ENCODE data around the gene FAM114A2.

FAM114A2 gene

DNA sequence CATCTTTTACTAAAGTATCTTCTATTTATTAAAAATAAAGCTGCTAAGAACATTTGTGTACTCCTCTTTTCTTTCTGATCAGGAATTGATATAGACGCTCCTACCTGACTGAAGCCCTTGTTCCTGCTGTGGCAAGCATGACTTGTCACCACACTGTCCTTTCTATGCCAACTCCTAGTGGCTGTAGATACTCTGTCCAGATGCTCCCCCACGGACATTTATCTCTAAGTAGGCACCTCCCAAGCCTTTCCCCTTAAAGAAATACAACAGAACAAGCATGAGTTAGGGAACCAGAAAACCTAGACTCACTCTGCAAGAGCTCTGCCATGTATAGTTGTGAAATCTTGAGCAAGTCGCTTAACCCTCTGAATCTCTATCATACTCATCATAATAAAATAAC, 53.2 kb downstream of the FAM114A2 start:
- no peaks in the 10 kb centered on the region for H3K36me3 ChIP-seq (ENCODE audit: insufficient read depth, low read length)
- H3K4me1 ChIP-seq (ENCODE audit: insufficient read depth, low read length): no peaks in the 10 kb centered on the region
- no peaks in the 10 kb centered on the region for H3K9me3 ChIP-seq (ENCODE audit: control insufficient read depth, insufficient read depth, low read length)
- no peak overlapping the region for H3K9ac ChIP-seq (ENCODE audit: low read depth, low read length)

DNA sequence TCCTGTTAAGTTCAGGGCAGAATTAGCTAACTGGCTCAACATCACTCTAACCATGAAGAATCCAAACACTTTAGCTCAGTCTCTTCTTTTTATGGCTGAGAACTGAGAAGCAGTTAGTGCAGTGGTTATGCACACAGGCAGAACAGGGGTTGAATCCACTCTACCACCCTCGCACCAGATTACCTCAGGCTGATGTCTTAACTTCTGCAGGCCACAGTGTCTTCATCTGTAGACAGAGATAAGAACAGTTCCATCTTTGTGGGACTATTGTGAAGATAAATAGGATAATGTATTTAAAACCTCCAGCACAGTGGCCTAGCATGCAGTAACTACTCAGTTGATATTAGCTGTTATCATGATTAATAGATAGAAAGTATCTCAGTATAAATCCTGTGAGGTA, 54.8 kb downstream of the FAM114A2 start:
- Histone ChIP-seq H3K36me3 (ENCODE audit: insufficient read depth, low read length) (no peaks in the 10 kb centered on the region), H3K4me1 (ENCODE audit: insufficient read depth, low read length) (no peaks in the 10 kb centered on the region), H3K9me3 (ENCODE audit: control insufficient read depth, insufficient read depth, low read length) (no peaks in the 10 kb centered on the region), H3K9ac (ENCODE audit: low read depth, low read length) (no peak overlapping the region)

DNA sequence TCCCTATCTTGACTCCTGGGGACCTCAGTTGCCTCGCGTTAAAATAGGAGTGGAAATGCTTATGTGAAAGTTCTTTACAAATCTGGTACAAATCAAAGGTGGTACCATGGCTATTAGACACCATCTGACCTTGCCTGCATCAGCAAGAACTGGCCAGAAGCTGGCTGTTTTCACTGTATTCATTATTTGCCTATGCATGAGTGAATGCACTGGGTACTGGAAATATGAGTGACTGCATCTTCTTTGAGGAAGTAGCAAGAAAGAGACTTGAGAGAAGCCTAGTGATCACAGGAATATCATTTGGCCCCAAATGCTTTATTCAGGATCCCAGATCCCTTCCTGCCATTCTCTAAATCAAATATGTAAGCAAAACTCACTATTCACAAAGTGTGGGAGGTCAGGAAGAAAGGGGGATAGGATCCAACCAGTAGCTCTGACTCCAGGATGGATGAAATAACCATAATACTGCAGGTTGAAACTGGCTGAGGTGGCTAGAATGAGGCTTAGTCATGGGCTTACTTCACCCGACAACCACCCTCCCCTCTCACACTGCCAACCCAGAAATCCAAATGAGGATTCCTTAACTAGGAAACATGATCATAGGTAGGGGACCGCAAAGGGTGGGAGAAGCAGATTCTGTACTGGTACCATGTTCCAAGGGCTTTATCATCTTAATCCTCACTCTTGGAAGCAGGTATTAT, 56.7 kb downstream of the FAM114A2 start:
- Histone ChIP-seq H3K36me3 (ENCODE audit: insufficient read depth, low read length) (no peaks in the 10 kb centered on the region), H3K9me3 (ENCODE audit: control insufficient read depth, insufficient read depth, low read length) (no peaks in the 10 kb centered on the region), H3K9ac (ENCODE audit: low read depth, low read length) (no peak overlapping the region), H3K4me1 (ENCODE audit: insufficient read depth, low read length) (no peaks in the 10 kb centered on the region)

DNA sequence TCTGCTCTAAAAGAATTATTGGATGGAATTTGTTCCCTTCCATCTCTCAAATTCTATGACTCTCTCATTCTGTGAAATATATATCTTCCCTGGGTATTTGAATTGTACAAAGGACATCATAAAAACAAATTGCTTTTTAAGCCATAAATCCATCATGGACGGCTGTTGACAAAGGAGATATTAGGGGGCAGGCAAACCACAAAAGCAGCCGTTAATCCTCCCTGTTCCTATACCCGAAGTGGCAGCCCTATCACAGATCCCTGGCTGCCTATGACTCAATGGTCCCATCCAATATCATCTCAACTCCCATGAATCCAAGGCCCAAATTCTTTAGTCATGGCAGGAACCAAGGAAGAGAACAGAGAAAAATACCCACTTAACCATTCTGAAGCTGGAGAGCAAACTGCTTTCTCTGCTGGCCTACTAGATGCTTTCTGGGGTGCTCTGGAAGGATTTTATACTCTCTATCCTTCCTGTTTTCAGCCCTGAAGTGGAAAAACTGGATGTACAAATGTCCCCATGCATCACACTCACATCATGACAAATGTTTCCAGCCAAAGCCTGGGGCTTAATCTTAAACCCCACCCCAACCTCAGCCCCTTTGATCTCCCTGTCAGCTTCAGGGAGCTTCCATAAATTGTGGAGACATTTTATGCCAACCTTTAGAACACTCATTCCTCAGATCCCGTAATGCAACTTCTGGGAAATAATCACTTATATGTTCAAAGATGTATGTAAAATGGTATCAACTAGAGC, 59.5 kb downstream of the FAM114A2 start:
- no peaks in the 10 kb centered on the region for H3K4me1 ChIP-seq (ENCODE audit: insufficient read depth, low read length)
- no peak overlapping the region for H3K9ac ChIP-seq (ENCODE audit: low read depth, low read length)
- no peaks in the 10 kb centered on the region for H3K36me3 ChIP-seq (ENCODE audit: insufficient read depth, low read length)
- no peaks in the 10 kb centered on the region for H3K9me3 ChIP-seq (ENCODE audit: control insufficient read depth, insufficient read depth, low read length)

DNA sequence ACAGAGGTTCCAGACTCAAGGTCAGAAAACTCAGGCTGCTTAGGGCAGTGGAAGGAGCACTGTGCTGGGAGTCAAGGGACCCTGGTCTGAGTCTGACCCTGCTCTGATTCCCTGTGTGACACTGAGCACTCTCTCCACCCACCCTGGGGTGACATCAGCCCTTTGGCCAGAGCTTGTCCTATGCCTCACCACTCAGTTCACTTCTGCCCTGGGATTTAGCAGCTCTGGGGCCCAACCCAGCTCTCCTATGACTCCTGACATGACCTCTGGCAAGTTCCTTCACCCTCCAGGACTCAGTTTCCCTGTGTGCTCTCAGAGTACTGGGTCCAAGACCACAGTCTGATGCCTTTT, 63.9 kb downstream of the FAM114A2 start:
- Histone ChIP-seq H3K4me1 (ENCODE audit: insufficient read depth, low read length) (no peaks in the 10 kb centered on the region), H3K9ac (ENCODE audit: low read depth, low read length) (no peak overlapping the region), H3K9me3 (ENCODE audit: control insufficient read depth, insufficient read depth, low read length) (no peaks in the 10 kb centered on the region), H3K36me3 (ENCODE audit: insufficient read depth, low read length) (no peaks in the 10 kb centered on the region)

DNA sequence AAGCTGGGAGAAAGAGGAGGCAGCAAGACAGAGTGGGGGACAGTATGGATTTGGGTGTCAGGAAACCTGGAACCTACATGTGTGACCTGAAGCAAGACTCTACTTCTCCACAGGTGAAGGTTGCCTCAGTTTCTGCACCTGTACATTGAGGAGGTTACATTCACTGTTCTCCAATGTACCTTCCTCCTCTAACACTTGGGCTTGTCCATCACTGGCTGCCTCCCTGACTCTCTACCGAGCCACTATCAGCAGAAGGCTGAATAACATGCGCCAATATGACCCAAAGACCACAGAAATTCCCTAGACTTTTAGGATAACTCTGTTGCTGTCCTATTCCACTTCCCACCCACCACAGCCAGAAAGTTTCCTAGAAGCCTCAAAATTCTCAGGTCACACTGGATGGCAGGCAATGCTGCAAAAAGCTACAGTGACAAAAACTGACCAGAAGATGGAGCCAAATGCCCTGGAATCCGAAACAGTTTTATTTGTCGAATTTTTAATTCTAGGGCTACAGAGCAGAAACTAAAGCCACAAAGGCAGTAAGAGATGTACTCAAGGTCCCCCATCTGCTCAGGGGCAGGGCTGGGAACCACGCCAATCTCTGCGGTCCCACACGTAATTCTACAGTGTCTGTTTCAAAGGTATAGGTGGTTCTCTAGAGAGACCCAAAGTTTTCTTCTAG, 64.4 kb downstream of the FAM114A2 start:
- Histone ChIP-seq H3K9me3 (ENCODE audit: control insufficient read depth, insufficient read depth, low read length) (no peaks in the 10 kb centered on the region), H3K36me3 (ENCODE audit: insufficient read depth, low read length) (no peaks in the 10 kb centered on the region), H3K9ac (ENCODE audit: low read depth, low read length) (no peak overlapping the region)

DNA sequence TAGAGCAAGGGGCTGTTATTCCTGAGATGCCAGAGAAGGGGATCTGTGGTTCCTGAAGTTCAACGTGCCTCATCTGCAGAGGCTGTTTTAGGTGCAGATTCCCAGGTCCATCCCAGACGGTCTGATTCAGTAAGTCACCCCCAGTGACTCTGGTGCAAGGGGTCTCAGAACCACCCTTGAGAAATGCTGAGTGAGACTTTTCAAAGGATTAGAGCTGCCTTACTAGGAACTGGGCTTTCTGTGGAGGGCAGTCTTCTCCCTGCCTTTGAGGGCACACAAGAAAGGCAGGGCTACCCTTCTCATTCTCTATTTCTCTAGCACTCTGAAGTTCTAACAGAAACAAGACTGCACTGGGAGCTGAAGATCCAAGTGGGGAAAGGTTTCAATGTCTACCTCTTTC, 66.5 kb downstream of the FAM114A2 start:
- Histone ChIP-seq H3K36me3 (ENCODE audit: insufficient read depth, low read length) (no peaks in the 10 kb centered on the region), H3K9me3 (ENCODE audit: control insufficient read depth, insufficient read depth, low read length) (no peaks in the 10 kb centered on the region), H3K4me1 (ENCODE audit: insufficient read depth, low read length) (no peaks in the 10 kb centered on the region), H3K9ac (ENCODE audit: low read depth, low read length) (no peak overlapping the region)

More for the DNA sequence above, 64.4 kb downstream of the FAM114A2 start:
- H3K4me1 ChIP-seq (ENCODE audit: insufficient read depth, low read length): no peaks in the 10 kb centered on the region

DNA sequence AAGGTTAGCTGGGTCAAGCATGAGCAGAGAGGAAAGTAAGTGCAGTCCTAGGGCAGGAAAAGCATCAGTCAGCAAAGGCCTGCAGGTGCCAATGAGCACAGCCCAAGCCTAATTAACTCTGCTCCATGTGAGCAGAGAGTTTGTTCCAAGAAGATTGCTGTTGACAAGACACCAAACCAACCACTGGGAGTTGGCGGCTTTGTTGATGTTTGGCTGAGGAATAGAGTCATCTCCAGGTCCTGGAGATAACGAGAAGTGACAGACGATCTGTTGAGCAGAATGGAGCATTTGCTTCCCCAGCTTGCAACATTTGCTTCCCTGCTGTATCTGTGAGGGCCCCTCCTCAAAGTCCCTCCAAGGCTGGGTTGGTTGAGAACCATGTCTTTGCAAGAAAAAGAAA, 68.2 kb downstream of the FAM114A2 start:
- H3K36me3 ChIP-seq (ENCODE audit: insufficient read depth, low read length): no peaks in the 10 kb centered on the region

DNA sequence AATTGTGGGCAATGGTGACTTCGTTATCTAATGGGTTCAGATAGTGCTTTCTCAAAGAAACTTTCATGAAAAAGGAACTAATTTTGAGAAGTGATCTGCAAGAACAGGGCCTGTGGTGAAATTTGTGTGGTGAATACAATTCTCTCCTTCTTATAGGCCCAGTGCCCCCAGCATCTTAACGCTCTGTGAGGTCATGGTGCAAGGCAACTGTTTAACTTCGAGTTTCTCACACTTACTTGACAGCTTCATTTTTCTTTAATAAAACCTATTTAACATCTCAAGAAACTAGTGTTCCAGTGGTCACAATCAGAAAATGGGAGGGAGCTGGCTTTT, 69.2 kb downstream of the FAM114A2 start:
- H3K9me3 ChIP-seq (ENCODE audit: control insufficient read depth, insufficient read depth, low read length): no peaks in the 10 kb centered on the region
- H3K4me1 ChIP-seq (ENCODE audit: insufficient read depth, low read length): no peaks in the 10 kb centered on the region
- H3K9ac ChIP-seq (ENCODE audit: low read depth, low read length): no peak overlapping the region
- H3K36me3 ChIP-seq (ENCODE audit: insufficient read depth, low read length): no peaks in the 10 kb centered on the region

More for the DNA sequence above, 68.2 kb downstream of the FAM114A2 start:
- no peaks in the 10 kb centered on the region for H3K9me3 ChIP-seq (ENCODE audit: control insufficient read depth, insufficient read depth, low read length)
- no peaks in the 10 kb centered on the region for H3K4me1 ChIP-seq (ENCODE audit: insufficient read depth, low read length)
- no peak overlapping the region for H3K9ac ChIP-seq (ENCODE audit: low read depth, low read length)

DNA sequence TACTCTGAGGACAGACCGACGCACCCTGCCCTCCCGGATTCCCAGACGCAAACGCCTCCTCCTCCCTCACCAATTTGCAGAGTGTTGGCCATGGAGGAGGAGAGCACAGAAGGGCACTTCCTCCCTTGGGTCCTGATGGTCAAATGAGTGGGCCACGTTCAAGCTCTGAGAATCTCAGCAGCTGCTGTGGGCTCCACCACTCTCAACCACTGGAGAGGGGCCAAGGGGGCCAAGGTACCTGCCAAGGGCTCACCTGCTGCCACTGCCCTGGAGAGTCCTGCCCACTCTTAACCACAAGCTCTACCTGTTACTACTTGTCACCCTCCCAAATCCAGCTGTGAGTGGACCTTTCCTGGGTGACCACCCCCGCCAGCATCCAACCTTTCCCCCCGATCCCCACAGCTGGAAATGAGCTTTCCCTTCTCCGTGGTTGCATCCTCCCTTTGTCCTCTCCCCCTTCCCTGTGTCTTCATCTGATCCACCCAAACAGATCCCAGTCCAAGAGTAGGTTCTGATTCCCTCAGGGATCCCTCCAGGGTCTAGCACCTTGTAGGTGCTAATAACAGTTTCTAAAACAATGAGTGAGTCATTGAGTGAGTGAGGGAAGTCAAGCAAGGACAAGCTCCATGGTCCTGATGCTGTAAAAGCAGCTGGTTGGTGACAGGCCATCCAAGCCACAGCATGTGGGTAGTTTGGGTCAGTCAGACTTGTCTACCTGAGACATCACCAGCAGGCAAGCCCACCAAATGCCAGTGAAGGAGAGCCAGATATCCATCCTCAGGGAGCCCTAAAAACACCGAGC, 69.7 kb downstream of the FAM114A2 start:
- Histone ChIP-seq H3K4me1 (ENCODE audit: insufficient read depth, low read length) (no peaks in the 10 kb centered on the region), H3K36me3 (ENCODE audit: insufficient read depth, low read length) (no peaks in the 10 kb centered on the region), H3K9me3 (ENCODE audit: control insufficient read depth, insufficient read depth, low read length) (no peaks in the 10 kb centered on the region), H3K9ac (ENCODE audit: low read depth, low read length) (no peak overlapping the region)

DNA sequence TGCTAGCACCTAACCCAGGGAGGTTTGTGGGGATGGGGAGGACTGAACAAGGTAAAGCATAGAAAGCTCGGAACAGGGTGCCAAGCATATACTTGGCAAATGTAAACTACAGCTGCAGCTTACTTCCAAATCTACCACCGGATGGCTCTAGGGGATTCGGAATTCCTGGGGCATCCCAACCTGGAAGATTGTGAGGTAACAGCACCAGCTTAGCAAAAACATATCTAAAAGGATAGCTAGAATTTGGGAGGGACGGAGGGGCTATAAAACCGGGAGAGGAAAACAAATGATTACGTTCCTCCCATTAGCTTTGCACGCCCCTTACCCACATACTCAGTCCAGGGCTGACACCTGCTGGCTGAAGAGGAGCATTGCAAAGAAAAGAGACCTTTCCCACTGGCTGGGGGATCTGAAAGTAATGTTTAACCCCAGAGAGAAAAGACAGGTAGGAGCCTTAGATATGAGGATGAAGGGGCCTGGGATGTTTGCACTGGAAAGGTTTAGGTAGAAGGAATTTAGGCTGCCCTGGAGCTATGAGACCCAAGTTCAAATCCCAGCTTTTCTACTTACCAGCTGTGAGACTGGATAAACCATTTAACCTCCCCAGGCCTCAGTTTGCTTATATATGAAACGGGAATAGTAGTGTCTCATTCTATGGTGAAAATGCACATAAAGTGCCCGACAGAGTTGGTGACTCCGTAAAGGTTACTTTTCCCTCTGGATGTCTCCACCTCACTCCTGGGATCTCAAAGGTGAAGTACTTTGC, 73.6 kb downstream of the FAM114A2 start:
- H3K9me3 ChIP-seq (ENCODE audit: control insufficient read depth, insufficient read depth, low read length): no peaks in the 10 kb centered on the region
- peak overlapping the region; percentile 43; the same call in 1 of the 2 replicates for H3K9ac ChIP-seq (ENCODE audit: low read depth, low read length)
- peaks cover 10% of the 10 kb centered on the region for H3K4me1 ChIP-seq (ENCODE audit: insufficient read depth, low read length)
- no peaks in the 10 kb centered on the region for H3K36me3 ChIP-seq (ENCODE audit: insufficient read depth, low read length)

DNA sequence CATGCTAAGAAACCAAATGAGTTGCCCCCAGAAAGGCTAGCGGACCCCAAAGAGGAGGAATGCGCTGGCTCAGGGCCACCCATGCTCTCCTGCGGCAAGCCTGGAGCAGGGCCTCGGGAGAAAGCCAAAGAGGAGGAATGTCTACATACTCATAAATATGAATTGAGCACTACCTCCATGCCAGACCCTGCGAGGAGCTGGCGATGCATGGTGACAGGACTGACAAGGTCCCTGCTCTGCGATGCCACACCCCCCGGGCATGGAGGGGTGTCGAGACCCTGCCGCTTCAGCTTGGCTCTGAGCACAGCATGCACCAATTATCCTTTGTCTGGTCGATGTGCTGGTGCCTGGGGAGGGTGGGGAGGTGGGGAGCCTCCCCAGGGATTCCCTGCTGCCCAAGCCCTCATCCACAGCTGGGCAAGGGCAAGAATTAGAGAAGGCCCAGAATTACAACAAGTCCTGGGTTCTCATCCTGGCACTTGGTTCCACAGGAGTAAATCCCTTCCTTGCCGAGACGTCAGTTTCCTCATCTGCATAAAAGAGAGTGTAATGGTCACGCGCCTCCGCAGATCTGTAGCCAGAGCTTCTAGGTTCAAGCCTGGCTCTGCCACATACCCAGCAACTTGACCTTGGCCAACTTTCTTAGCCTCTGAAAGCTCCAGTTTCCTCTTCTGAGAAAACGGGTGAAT, 74.4 kb downstream of the FAM114A2 start:
- H3K36me3 ChIP-seq (ENCODE audit: insufficient read depth, low read length): no peaks in the 10 kb centered on the region
- H3K9me3 ChIP-seq (ENCODE audit: control insufficient read depth, insufficient read depth, low read length): no peaks in the 10 kb centered on the region
- peaks cover 16% of the 10 kb centered on the region for H3K4me1 ChIP-seq (ENCODE audit: insufficient read depth, low read length)
- H3K9ac ChIP-seq (ENCODE audit: low read depth, low read length): peak overlapping the region; percentile 43; the same call in 1 of the 2 replicates

Measured in ES-I3 (cell line).